ENCODE measurements around the gene POU4F1. TPM values are rescaled to one million over a fixed set of nuclear protein-coding genes. Genes with fewer than 3 reads are reported as not detected.
A peak's percentile ranks its signal among the peaks of the same experiment; 100 is the strongest.

The POU4F1 gene
- total and polyA plus RNA-seq, 8 donors = 0.08 TPM; not detected in 7

GRCh38 chr13:78598966-78599644 is 4.2 kb downstream of the POU4F1 start:
- DNase-seq = no peak
- Histone ChIP-seq H3K9me3 (peaks cover 0 to 30% (median 6%) of the 10 kb centered on the region in 4 donors), H3K27me3 (peaks cover 41 to 97% (median 95%) of the 10 kb centered on the region in 3 donors), H3K27ac (no peak overlapping the region), H3K36me3 (no peaks in the 10 kb centered on the region), H3K4me3 (no peak overlapping the region), H3K4me1 (peaks cover 33 to 54% (median 49%) of the 10 kb centered on the region in 4 donors)
- WGBS, 5 donors = 12 to 20% (median 15%) methylated on average over 5 of the region's 5 CpGs
- TF ChIP-seq CTCF (IDR thresholded peaks at IDR 0.05) = no peak
- TF ChIP-seq POLR2AphosphoS5 (IDR thresholded peaks at IDR 0.05) = no peak
- TF ChIP-seq EP300 (IDR thresholded peaks at IDR 0.05) = no peak
- no peak for TF ChIP-seq POLR2A (IDR thresholded peaks at IDR 0.05)
- intact Hi-C loops (cut with DNase I; ENCODE audit: low total_unique reads) = no loop called here

- 8 to 12% (median 12%) methylated on average over 3 of the region's 3 CpGs for WGBS, 5 donors
- Histone ChIP-seq H3K27ac (no peak overlapping the region), H3K36me3 (no peaks in the 10 kb centered on the region), H3K4me1 (peaks cover 30 to 54% (median 48%) of the 10 kb centered on the region in 4 donors), H3K27me3 (peaks cover 36 to 97% (median 95%) of the 10 kb centered on the region in 3 donors), H3K4me3 (no peak overlapping the region), H3K9me3 (peaks cover 0 to 30% (median 6%) of the 10 kb centered on the region in 4 donors)
- TF ChIP-seq POLR2AphosphoS5 (IDR thresholded peaks at IDR 0.05) (no peak), POLR2A (IDR thresholded peaks at IDR 0.05) (no peak), CTCF (IDR thresholded peaks at IDR 0.05) (no peak), EP300 (IDR thresholded peaks at IDR 0.05) (no peak)
- intact Hi-C loops (cut with DNase I; ENCODE audit: low total_unique reads) = no loop called here
- no peak for DNase-seq
Observed at GRCh38 chr13:78598116-78598781, 5.1 kb downstream of the POU4F1 start.

GRCh38 chr13:78597602-78597932 is 5.8 kb downstream of the POU4F1 start:
- Histone ChIP-seq H3K9me3 (peaks cover 0 to 30% (median 6%) of the 10 kb centered on the region in 4 donors), H3K4me1 (peaks cover 23 to 48% (median 41%) of the 10 kb centered on the region in 4 donors), H3K27ac (no peak overlapping the region), H3K27me3 (peaks cover 30 to 97% (median 95%) of the 10 kb centered on the region in 3 donors), H3K36me3 (no peaks in the 10 kb centered on the region), H3K4me3 (no peak overlapping the region)
- WGBS, 5 donors = 13 to 22% (median 15%) methylated on average over 7 of the region's 7 CpGs
- intact Hi-C loops (cut with DNase I; ENCODE audit: low total_unique reads) = no loop called here
- TF ChIP-seq CTCF (IDR thresholded peaks at IDR 0.05) (no peak), POLR2A (IDR thresholded peaks at IDR 0.05) (no peak)
- DNase-seq = no peak

- intact Hi-C loops (cut with DNase I; ENCODE audit: low total_unique reads) = no loop called here
- Histone ChIP-seq H3K9me3 (peaks cover 0 to 30% (median 6%) of the 10 kb centered on the region in 4 donors), H3K27me3 (peaks cover 30 to 98% (median 96%) of the 10 kb centered on the region in 3 donors), H3K4me3 (peak overlapping the region in 2 of 4 donors; percentile 14 to 39), H3K36me3 (no peaks in the 10 kb centered on the region), H3K4me1 (peaks cover 20 to 44% (median 37%) of the 10 kb centered on the region in 4 donors), H3K27ac (no peak overlapping the region)
- 7 to 15% (median 11%) methylated on average over 50 of the region's 50 CpGs for WGBS, 5 donors
- no peak for DNase-seq
- TF ChIP-seq CTCF (IDR thresholded peaks at IDR 0.05) (no peak), EP300 (IDR thresholded peaks at IDR 0.05) (no peak), POLR2A (IDR thresholded peaks at IDR 0.05) (no peak), POLR2AphosphoS5 (IDR thresholded peaks at IDR 0.05) (no peak)
Observed at GRCh38 chr13:78596736-78597601, 6.4 kb downstream of the POU4F1 start.
